ENCODE data around the gene SEPSECS. TPM values are rescaled to one million over a fixed set of nuclear protein-coding genes. Genes with fewer than 3 reads are reported as not detected.

The SEPSECS gene
- total RNA-seq, 1 experiment from 2014 or later: 7.5 TPM

- Mint-ChIP-seq H3K27ac (ENCODE audit: unreplicated experiment) (no peak overlapping the region), H3K4me3 (ENCODE audit: low read depth, unreplicated experiment) (no peak overlapping the region), H3K36me3 (ENCODE audit: insufficient read depth, unreplicated experiment) (peaks cover 4% of the 10 kb centered on the region), H3K27me3 (ENCODE audit: unreplicated experiment) (no peaks in the 10 kb centered on the region), H3K4me1 (ENCODE audit: low read depth, unreplicated experiment) (no peaks in the 10 kb centered on the region), H3K9me3 (ENCODE audit: low read depth, unreplicated experiment) (no peaks in the 10 kb centered on the region)
- no peak for TF ChIP-seq CTCF (IDR thresholded peaks at IDR 0.05; ENCODE audit: unreplicated experiment)
- BruUV-seq (replicated peaks): no TSS peak
- CTCF ChIA-PET: no interaction called here
- intact Hi-C loops (cut with micrococcal nuclease; ENCODE audit: unreplicated experiment): no loop called here
- DNase-seq: no peak
Observed at GRCh38 chr4:25178838-25179261, 18.6 kb upstream of the SEPSECS start.

- Mint-ChIP-seq H3K27ac (ENCODE audit: unreplicated experiment) (no peak overlapping the region), H3K36me3 (ENCODE audit: insufficient read depth, unreplicated experiment) (peaks cover 2% of the 10 kb centered on the region), H3K9me3 (ENCODE audit: low read depth, unreplicated experiment) (no peaks in the 10 kb centered on the region), H3K4me1 (ENCODE audit: low read depth, unreplicated experiment) (no peaks in the 10 kb centered on the region), H3K4me3 (ENCODE audit: low read depth, unreplicated experiment) (no peak overlapping the region), H3K27me3 (ENCODE audit: unreplicated experiment) (no peaks in the 10 kb centered on the region)
- no TSS peak for BruUV-seq (replicated peaks)
- no peak for TF ChIP-seq CTCF (IDR thresholded peaks at IDR 0.05; ENCODE audit: unreplicated experiment)
- no peak for DNase-seq
- CTCF ChIA-PET: interaction anchor here (0.5 kb wide), 1 partner anchor 1287 kb away, joined by 5 read pairs; no protein-coding TSS in a partner anchor
- intact Hi-C loops (cut with micrococcal nuclease; ENCODE audit: unreplicated experiment): no loop called here
Observed at GRCh38 chr4:25177147-25177546, 16.9 kb upstream of the SEPSECS start.

- no peak overlapping the region for H3K4me3 Mint-ChIP-seq (ENCODE audit: low read depth, unreplicated experiment)
- no TSS peak for BruUV-seq (replicated peaks)
- no peaks in the 10 kb centered on the region for H3K4me1 Mint-ChIP-seq (ENCODE audit: low read depth, unreplicated experiment)
- intact Hi-C loops (cut with micrococcal nuclease; ENCODE audit: unreplicated experiment): no loop called here
- TF ChIP-seq CTCF (IDR thresholded peaks at IDR 0.05; ENCODE audit: unreplicated experiment): no peak
- H3K27ac Mint-ChIP-seq (ENCODE audit: unreplicated experiment): no peak overlapping the region
- H3K36me3 Mint-ChIP-seq (ENCODE audit: insufficient read depth, unreplicated experiment): no peaks in the 10 kb centered on the region
- CTCF ChIA-PET: no interaction called here
- H3K9me3 Mint-ChIP-seq (ENCODE audit: low read depth, unreplicated experiment): no peaks in the 10 kb centered on the region
- H3K27me3 Mint-ChIP-seq (ENCODE audit: unreplicated experiment): no peaks in the 10 kb centered on the region
- DNase-seq: no peak
Observed at GRCh38 chr4:25174674-25175073, 14.4 kb upstream of the SEPSECS start.

GRCh38 chr4:25172961-25173915 is 13.0 kb upstream of the SEPSECS start:
- CTCF ChIA-PET: interaction anchor here (0.7 kb wide), 1 partner anchor 42 kb away, joined by 5 read pairs; no protein-coding TSS in a partner anchor
- BruUV-seq (replicated peaks): no TSS peak
- Mint-ChIP-seq H3K36me3 (ENCODE audit: insufficient read depth, unreplicated experiment) (no peaks in the 10 kb centered on the region), H3K9me3 (ENCODE audit: low read depth, unreplicated experiment) (no peaks in the 10 kb centered on the region), H3K4me1 (ENCODE audit: low read depth, unreplicated experiment) (no peaks in the 10 kb centered on the region), H3K27me3 (ENCODE audit: unreplicated experiment) (no peaks in the 10 kb centered on the region), H3K4me3 (ENCODE audit: low read depth, unreplicated experiment) (no peak overlapping the region), H3K27ac (ENCODE audit: unreplicated experiment) (no peak overlapping the region)
- peak; percentile 5 for DNase-seq
- no peak for TF ChIP-seq CTCF (IDR thresholded peaks at IDR 0.05; ENCODE audit: unreplicated experiment)
- intact Hi-C loops (cut with micrococcal nuclease; ENCODE audit: unreplicated experiment): no loop called here
